ENCODE measurements around the gene AQP9.

The AQP9 gene

DNA sequence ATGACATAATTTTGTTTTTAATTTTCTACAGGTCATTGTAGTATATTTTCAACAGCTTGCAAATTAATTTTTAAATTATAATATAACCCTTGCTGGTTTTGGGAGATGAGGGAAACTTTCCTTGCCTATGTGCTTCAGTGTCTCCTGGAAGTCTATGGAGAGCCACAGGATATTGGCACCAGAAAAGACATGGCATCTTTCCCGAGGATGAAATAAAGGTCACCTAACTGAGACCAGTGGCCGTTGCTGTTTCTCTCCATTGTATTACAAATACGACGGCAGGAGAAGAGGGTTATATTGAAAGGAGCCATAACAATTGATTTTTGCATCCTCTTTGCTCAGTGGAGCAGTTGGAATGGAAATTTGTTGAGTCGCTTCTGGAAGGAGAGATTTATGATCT, 19.9 kb upstream of the AQP9 start:
- no peak overlapping the region for H3K27ac ChIP-seq
- no peak for DNase-seq (ENCODE audit: low spot score)
- TF ChIP-seq, protein P1, sequence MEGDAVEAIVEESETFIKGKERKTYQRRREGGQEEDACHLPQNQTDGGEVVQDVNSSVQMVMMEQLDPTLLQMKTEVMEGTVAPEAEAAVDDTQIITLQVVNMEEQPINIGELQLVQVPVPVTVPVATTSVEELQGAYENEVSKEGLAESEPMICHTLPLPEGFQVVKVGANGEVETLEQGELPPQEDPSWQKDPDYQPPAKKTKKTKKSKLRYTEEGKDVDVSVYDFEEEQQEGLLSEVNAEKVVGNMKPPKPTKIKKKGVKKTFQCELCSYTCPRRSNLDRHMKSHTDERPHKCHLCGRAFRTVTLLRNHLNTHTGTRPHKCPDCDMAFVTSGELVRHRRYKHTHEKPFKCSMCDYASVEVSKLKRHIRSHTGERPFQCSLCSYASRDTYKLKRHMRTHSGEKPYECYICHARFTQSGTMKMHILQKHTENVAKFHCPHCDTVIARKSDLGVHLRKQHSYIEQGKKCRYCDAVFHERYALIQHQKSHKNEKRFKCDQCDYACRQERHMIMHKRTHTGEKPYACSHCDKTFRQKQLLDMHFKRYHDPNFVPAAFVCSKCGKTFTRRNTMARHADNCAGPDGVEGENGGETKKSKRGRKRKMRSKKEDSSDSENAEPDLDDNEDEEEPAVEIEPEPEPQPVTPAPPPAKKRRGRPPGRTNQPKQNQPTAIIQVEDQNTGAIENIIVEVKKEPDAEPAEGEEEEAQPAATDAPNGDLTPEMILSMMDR (conservative IDR thresholded peaks at IDR 0.05; ENCODE audit: low read depth): no peak
- ChIA-PET POLR2A (ENCODE audit: low non-redundant PET) (no interaction called here), CTCF (no interaction called here)

DNA sequence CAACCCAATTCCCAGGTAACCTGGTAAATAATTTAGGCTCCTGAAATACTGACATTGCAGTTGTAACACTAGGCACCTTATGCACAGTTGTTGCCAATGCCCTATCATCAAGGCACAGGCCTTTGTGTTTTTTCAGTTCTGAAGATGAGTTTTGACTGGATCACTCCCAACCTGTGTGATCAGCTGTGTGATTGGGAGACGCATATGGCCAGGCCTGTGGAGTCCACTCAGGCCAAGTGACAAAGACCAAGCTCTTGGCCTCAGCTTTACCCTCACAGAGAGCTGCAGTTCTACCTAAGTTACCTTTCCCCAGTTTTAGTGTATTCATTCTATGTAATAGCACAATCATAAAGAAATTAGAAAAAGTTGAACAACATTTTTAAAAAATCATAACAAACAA, 19.2 kb upstream of the AQP9 start:
- no peak for DNase-seq (ENCODE audit: low spot score)
- CTCF ChIA-PET: no interaction called here
- TF ChIP-seq, protein P1 (conservative IDR thresholded peaks at IDR 0.05; ENCODE audit: low read depth): no peak
- H3K27ac ChIP-seq: no peak overlapping the region
- POLR2A ChIA-PET (ENCODE audit: low non-redundant PET): no interaction called here

DNA sequence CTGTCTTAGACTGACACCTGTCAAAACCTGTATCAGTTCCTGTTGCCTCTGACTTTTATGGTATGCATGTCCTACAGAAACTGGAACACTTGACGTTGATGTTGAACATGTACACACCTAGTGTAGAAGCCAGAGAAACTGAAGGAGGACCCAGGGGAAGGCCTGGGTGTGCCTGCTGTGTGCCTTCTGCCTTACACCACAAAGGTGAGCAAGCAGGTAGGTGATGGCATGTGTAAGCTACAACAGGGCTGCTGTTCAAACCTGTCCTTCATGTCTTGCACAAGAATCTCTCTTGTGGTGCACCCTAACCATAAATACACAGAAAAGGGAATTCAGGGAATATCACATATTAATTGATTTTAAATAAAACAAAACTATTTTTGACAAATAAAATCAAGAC, 13.6 kb upstream of the AQP9 start:
- TF ChIP-seq, protein P1 (conservative IDR thresholded peaks at IDR 0.05; ENCODE audit: low read depth): no peak
- ChIA-PET CTCF (no interaction called here), POLR2A (ENCODE audit: low non-redundant PET) (no interaction called here)
- DNase-seq (ENCODE audit: low spot score): no peak
- H3K27ac ChIP-seq: no peak overlapping the region

DNA sequence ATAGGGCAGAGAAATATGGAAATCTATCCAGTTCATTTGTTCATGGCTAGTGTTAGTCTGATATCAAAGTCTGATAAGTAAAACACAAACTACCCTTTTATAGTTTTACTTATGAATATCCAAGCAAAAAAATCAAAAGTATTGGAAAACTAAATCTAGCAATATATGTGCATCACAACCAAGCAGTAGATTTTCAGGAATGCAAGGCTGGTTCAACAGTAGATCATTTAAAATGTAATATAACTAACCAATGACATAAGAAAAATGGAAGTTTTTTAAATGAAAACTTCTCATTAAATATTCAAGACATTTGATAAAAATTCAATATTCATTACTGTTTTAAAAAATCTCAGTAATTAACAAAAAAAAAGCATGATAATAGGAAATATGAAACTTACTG, 12.8 kb upstream of the AQP9 start:
- CTCF ChIA-PET: interaction anchor here (0.7 kb wide), 1 partner anchor 58 kb away, joined by 5 read pairs; no protein-coding TSS in a partner anchor

DNA sequence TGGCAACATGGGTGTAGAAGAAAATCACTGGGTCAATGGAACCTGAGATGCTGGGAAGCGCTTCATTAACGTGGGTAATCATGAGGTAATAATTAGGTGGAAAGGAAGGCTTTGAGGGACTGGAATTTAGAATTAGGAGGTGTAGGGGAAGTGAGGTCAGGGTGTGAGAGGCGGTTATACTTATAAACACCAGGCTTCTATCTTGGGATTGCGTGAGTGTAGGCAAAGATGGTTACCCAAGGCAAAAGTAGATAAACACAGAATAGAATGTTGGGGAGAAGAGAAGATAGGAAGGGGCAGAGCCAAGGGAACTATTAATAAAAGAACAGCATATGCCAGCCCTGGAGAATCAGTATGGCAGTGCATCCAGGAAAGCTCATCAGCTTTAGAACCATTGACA, 3.3 kb upstream of the AQP9 start:
- ChIA-PET POLR2A (ENCODE audit: low non-redundant PET) (no interaction called here), CTCF (no interaction called here)
- no peak for DNase-seq (ENCODE audit: low spot score)
- no peak overlapping the region for H3K27ac ChIP-seq
- TF ChIP-seq, protein P1 (conservative IDR thresholded peaks at IDR 0.05; ENCODE audit: low read depth): no peak

More for the DNA sequence above, 12.8 kb upstream of the AQP9 start:
- no peak for DNase-seq (ENCODE audit: low spot score)
- H3K27ac ChIP-seq: no peak overlapping the region
- POLR2A ChIA-PET (ENCODE audit: low non-redundant PET): no interaction called here
- TF ChIP-seq, protein P1 (conservative IDR thresholded peaks at IDR 0.05; ENCODE audit: low read depth): no peak

DNA sequence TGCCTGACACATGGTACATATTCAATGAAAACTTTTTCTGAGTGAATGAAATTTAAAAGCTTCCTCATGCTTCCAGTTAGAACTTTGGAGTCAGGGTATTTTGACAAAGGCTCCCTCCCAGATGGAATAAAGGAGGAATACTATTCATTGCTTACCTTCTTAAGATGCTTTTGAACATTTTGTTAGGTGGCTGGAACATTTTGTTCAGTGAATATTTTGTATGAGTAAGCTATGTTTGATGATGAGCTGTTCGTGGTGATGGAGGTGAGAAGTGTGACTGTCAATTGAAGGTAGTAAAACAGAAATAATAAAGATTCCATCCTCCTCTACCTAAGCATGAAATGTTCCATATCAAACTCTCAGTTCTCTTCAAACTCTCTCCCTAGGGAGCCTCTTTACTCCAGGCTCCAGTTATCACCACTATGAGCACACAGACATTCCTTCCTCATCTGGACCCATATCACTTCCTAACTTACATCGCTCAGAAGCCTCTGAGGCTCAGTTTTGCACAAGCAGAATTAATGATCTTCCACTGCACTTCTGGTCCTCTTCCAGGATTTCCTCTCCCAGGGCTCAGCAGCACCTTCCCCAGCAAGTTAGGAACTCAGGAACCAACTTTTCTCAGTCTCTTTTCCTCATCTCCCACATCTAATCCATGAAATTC, 2.5 kb upstream of the AQP9 start:
- H3K27ac ChIP-seq: no peak overlapping the region
- POLR2A ChIA-PET (ENCODE audit: low non-redundant PET): no interaction called here
- DNase-seq (ENCODE audit: low spot score): no peak
- CTCF ChIA-PET: no interaction called here
- TF ChIP-seq, protein P1 (conservative IDR thresholded peaks at IDR 0.05; ENCODE audit: low read depth): no peak

All from RWPE1 (cell line).